ENCODE results near the gene TAF1L.
"Not testable (repeated sequence)": the region's sequence is repeated elsewhere in the genome, so short reads cannot be mapped to it uniquely, and the experiment has no call there.

TAF1L gene

GRCh38 chr9:32663741-32664140 is 28.3 kb upstream of the TAF1L start:
- no peak for TF ChIP-seq CTCF (IDR thresholded peaks at IDR 0.05; ENCODE audit: insufficient read depth, low read length, poor library complexity, severe bottlenecking)
- Histone ChIP-seq H3K27me3 (replicated peaks; ENCODE audit: control insufficient read depth, insufficient read depth, low read length) (no peaks in the 10 kb centered on the region; the same call in 1 of the 2 replicates), H3K36me3 (ENCODE audit: control insufficient read depth, insufficient read depth, low read length) (no peaks in the 10 kb centered on the region), H3K4me3 (replicated peaks; ENCODE audit: low read depth, low read length) (no peak overlapping the region)
- no peak for DNase-seq (ENCODE audit: extremely low read depth, insufficient read length)

- no peaks in the 10 kb centered on the region; the same call in none of the 2 replicates for H3K27me3 ChIP-seq (replicated peaks; ENCODE audit: control insufficient read depth, insufficient read depth, low read length)
- no peak for DNase-seq (ENCODE audit: extremely low read depth, insufficient read length)
- no peak for TF ChIP-seq CTCF (IDR thresholded peaks at IDR 0.05; ENCODE audit: insufficient read depth, low read length, poor library complexity, severe bottlenecking)
- no peak overlapping the region for H3K4me3 ChIP-seq (replicated peaks; ENCODE audit: low read depth, low read length)
- no peaks in the 10 kb centered on the region for H3K36me3 ChIP-seq (ENCODE audit: control insufficient read depth, insufficient read depth, low read length)
These were observed 12.2 kb upstream of the TAF1L start for GRCh38 chr9:32647671-32648070.

GRCh38 chr9:32644698-32645097 is 9.2 kb upstream of the TAF1L start:
- no peaks in the 10 kb centered on the region for H3K36me3 ChIP-seq (ENCODE audit: control insufficient read depth, insufficient read depth, low read length)
- no peak for DNase-seq (ENCODE audit: extremely low read depth, insufficient read length)
- no peak overlapping the region for H3K4me3 ChIP-seq (replicated peaks; ENCODE audit: low read depth, low read length)
- no peak for TF ChIP-seq CTCF (IDR thresholded peaks at IDR 0.05; ENCODE audit: insufficient read depth, low read length, poor library complexity, severe bottlenecking)
- H3K27me3 ChIP-seq (replicated peaks; ENCODE audit: control insufficient read depth, insufficient read depth, low read length), result no peaks in the 10 kb centered on the region; the same call in none of the 2 replicates

GRCh38 chr9:32633151-32633550 is 2.3 kb downstream of the TAF1L start:
- DNase-seq (ENCODE audit: extremely low read depth, insufficient read length); H3K4me3 ChIP-seq (replicated peaks; ENCODE audit: low read depth, low read length); H3K36me3 ChIP-seq (ENCODE audit: control insufficient read depth, insufficient read depth, low read length); H3K27me3 ChIP-seq (replicated peaks; ENCODE audit: control insufficient read depth, insufficient read depth, low read length): not testable (repeated sequence)

GRCh38 chr9:32631991-32632390 is 3.5 kb downstream of the TAF1L start:
- Histone ChIP-seq H3K27me3 (replicated peaks; ENCODE audit: control insufficient read depth, insufficient read depth, low read length) (no peaks in the 10 kb centered on the region), H3K4me3 (replicated peaks; ENCODE audit: low read depth, low read length) (no peak overlapping the region), H3K36me3 (ENCODE audit: control insufficient read depth, insufficient read depth, low read length) (no peaks in the 10 kb centered on the region)
- no peak for TF ChIP-seq CTCF (IDR thresholded peaks at IDR 0.05; ENCODE audit: insufficient read depth, low read length, poor library complexity, severe bottlenecking)
- DNase-seq (ENCODE audit: extremely low read depth, insufficient read length), result no peak

GRCh38 chr9:32627394-32627954 is 8.0 kb downstream of the TAF1L start:
- Histone ChIP-seq H3K27me3 (replicated peaks; ENCODE audit: control insufficient read depth, insufficient read depth, low read length) (no peaks in the 10 kb centered on the region), H3K36me3 (ENCODE audit: control insufficient read depth, insufficient read depth, low read length) (no peaks in the 10 kb centered on the region), H3K4me3 (replicated peaks; ENCODE audit: low read depth, low read length) (no peak overlapping the region)
- no peak for DNase-seq (ENCODE audit: extremely low read depth, insufficient read length)
- no peak for TF ChIP-seq CTCF (IDR thresholded peaks at IDR 0.05; ENCODE audit: insufficient read depth, low read length, poor library complexity, severe bottlenecking)
